Measurements from ENCODE around the gene WDR46. TPM values are rescaled to one million over a fixed set of nuclear protein-coding genes. Genes with fewer than 3 reads are reported as not detected.
"Not testable (repeated sequence)": the region's sequence is repeated elsewhere in the genome, so short reads cannot be mapped to it uniquely, and the experiment has no call there.

WDR46 gene
- total RNA-seq, 1 donor from 2014 or later: 66.6 TPM

- DNase-seq (ENCODE audit: low read depth in 2 of 2): no peak
Observed at GRCh38 chr6:33288141-33288920, 708 bp downstream of the WDR46 start.

- no peak for DNase-seq (ENCODE audit: low read depth in 2 of 2)
Observed at GRCh38 chr6:33286946-33287914, 1.8 kb downstream of the WDR46 start.

GRCh38 chr6:33285214-33285613, 3.8 kb downstream of the WDR46 start:
- DNase-seq (ENCODE audit: low read depth in 2 of 2): not testable (repeated sequence)

- DNase-seq (ENCODE audit: low read depth in 2 of 2): no peak
Observed at GRCh38 chr6:33280539-33280938, 8.5 kb downstream of the WDR46 start.

GRCh38 chr6:33279971-33280511, 9.0 kb downstream of the WDR46 start:
- peak in 1 of 2 donors; percentile 79 for DNase-seq (ENCODE audit: low read depth in 2 of 2)

- DNase-seq (ENCODE audit: low read depth in 2 of 2): no peak
Observed at GRCh38 chr6:33279257-33279695, 9.8 kb downstream of the WDR46 start.

- DNase-seq (ENCODE audit: low read depth in 2 of 2): no peak
Observed at GRCh38 chr6:33278810-33279209, 10.2 kb downstream of the WDR46 start.

- no peak for DNase-seq (ENCODE audit: low read depth in 2 of 2)
Observed at GRCh38 chr6:33278392-33278741, 10.7 kb downstream of the WDR46 start.

GRCh38 chr6:33277663-33278391, 11.2 kb downstream of the WDR46 start:
- DNase-seq (ENCODE audit: low read depth in 2 of 2): no peak

- DNase-seq (ENCODE audit: low read depth in 2 of 2): peak in 1 of 2 donors; percentile 71
Observed at GRCh38 chr6:33276864-33277662, 12.0 kb downstream of the WDR46 start, which contains the start of gene B3GALT4. Gene B3GALT4, plus strand, starts transcription at chr6:33277123. Its CDS starts 297 bp downstream, at chr6:33277420.

GRCh38 chr6:33276581-33276863, 12.5 kb downstream of the WDR46 start:
- no peak for DNase-seq (ENCODE audit: low read depth in 2 of 2)

- DNase-seq (ENCODE audit: low read depth in 2 of 2): not testable (repeated sequence)
Observed at GRCh38 chr6:33275795-33276580, 13.1 kb downstream of the WDR46 start.

- no peak for DNase-seq (ENCODE audit: low read depth in 2 of 2)
Observed at GRCh38 chr6:33273924-33274902, 14.8 kb downstream of the WDR46 start.

- DNase-seq (ENCODE audit: low read depth in 2 of 2): no peak
Observed at GRCh38 chr6:33273129-33273923, 15.7 kb downstream of the WDR46 start.

- no peak for DNase-seq (ENCODE audit: low read depth in 2 of 2)
Observed at GRCh38 chr6:33272275-33273128, 16.5 kb downstream of the WDR46 start.

- DNase-seq (ENCODE audit: low read depth in 2 of 2): peak; percentile 100
Observed at GRCh38 chr6:33271468-33272274, 17.4 kb downstream of the WDR46 start, which contains the start of the genes RPS18 and VPS52. Gene RPS18, plus strand, starts transcription at chr6:33272075. Its CDS starts 45 bp downstream, at chr6:33272120. Gene VPS52, minus strand, starts transcription at chr6:33271876. Its CDS starts 201 bp downstream, at chr6:33271675.

All from dermis microvascular lymphatic vessel endothelial cell (primary cell).